GM19324 (cell line): Measurements from ENCODE around the gene SCAMP3.
"Not testable (repeated sequence)": the region's sequence is repeated elsewhere in the genome, so short reads cannot be mapped to it uniquely, and the experiment has no call there.

Experiments used
- ATAC-seq: cut with Tn5 transposase; IDR thresholded peaks from one replicate; pipeline ENCODE4 v1.9.1; 2021; ENCODE audit warnings: mild to moderate bottlenecking, moderate library complexity; ENCODE audit not compliant: unreplicated experiment, low FRiP score

The SCAMP3 gene

DNA sequence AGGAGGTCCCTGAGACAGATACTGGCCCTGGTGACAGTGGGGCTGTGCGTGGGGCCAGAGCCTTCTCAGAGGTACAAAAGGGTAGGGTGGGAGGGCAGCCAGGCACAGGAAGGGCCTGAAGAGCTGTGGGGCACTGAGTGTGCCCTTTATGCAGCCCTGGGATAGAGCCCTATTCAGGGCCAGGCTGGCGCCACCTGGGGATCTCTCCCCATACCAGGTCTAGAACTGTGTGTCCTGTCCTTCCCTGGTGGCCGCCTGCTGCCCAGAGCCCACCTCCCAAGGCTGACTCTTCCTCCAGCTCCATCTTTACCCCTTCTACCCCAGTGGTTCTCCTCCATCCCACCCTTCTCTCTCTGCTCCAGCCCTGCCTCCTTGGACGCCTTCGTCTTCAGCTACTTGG is 28.7 kb downstream of the SCAMP3 start:
- not testable (repeated sequence) for ATAC-seq

DNA sequence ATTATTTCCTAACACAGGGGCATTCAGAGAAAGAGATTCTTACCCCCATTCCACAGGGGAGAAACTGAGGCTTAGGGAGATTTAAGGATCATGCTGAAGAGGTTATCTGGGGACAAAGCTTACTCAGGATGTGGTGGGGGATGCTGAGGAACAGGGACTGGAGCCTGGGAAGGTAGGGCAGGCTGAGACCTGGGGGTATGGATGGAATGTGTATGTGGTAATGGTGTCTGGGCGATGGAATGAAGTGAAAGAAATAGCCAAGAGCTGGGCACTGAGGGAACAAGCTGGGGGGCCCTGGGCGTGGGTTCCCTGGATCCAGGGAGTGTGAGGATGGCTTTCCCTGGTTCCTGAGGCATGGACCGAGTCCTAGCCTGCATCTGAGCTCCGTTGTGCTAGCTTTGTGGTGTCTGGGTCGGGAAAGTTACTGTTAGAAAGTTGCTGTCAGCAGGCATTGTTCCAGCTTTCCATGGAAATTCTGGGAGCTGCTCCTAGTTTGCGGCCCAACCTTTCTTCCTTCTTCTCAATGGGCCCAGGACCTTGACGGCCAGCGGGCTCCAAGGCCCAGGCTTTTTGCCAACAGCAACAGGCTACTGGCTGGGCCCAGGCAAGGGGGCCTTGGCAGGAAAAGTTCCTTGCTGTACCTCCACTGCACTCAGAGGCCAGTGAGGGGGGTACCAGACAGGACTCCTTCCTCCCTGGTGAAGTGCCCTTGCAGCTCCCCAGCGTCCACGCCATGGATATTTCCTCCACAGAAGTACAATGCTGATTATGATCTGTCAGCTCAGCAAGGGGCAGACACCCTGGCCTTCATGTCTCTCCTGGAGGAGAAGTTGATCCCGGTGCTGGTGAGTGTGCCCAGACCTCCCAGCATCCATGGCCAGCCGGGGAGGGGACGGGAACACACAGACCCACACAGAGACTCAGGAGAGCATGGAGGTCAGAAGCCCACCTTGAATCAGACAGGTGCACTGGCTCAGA is 29.9 kb downstream of the SCAMP3 start:
- not testable (repeated sequence) for ATAC-seq

DNA sequence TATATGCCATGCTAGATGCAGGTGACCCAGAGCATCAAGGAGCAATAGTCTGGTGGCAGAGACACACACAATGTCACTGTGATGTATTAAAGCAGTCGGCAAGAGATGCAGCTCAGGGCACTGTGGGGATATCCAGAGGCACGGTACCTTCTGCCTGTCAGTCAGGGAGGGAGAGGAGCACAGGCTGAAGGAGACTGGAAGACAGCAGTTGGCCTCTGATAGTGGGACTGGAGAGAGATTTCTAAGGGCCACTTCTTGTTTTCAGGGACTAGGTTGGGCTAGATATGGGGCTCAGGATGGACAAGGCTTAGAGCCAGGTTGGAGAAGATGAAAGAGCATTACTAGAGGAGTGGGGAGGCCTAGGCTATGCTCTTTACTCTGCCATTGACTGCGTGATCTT is 30.9 kb downstream of the SCAMP3 start:
- ATAC-seq = not testable (repeated sequence)

DNA sequence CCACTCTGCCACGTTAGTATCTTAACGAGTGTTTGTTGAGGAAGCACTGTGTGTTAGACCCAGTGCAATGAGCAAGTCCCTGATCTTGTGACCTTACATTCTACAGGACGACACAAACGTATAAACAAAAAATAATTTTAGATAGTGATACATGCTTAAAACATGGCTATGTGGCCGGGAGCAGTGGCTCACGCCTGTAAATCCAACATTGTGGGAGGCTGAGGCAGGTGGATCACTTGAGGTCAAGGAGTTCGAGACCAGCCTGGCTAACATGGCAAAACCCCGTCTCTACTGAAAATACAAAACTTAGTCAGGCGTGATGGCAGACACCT is 34.1 kb downstream of the SCAMP3 start:
- ATAC-seq = no peak

DNA sequence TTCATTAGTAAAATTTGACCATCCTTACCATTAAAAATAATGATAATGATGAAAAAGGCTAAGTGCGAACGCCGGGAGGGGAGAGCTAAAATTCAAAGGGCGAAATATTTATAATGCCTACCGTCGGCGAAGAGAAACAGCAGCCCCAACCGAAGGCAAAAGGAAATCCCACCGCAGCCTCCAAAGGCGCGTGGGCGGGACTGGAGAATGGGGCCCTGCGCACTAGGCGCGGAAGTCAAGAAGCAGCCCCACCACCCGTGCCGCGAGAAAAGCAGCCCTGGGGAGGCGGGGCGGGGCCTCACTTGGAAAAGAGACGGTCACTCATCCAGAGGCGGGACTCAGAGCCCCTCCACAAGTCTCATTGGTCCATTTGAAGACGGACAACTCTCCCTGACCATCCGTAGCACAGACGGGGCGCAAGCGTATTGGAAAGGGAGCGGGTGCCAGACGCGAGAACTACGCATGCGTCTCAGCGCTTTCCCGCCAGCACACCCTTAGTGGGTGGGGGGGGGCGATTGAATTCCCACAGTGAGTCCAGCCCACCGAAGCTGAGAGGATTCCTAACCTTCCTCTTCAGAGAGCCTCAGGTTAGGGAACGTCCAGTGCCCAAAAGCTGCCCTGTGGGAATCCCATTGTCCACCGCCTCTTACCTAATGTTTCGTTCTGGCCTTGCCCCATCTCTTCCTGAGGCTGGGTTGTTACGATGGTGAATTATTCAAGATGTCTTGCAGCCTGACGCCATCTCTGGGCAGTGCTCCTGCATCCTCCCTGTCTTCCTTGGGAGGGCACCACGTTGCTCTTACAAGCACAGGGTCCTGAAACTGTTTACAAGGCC is 34.7 kb downstream of the SCAMP3 start:
- ATAC-seq = peak; percentile 94

DNA sequence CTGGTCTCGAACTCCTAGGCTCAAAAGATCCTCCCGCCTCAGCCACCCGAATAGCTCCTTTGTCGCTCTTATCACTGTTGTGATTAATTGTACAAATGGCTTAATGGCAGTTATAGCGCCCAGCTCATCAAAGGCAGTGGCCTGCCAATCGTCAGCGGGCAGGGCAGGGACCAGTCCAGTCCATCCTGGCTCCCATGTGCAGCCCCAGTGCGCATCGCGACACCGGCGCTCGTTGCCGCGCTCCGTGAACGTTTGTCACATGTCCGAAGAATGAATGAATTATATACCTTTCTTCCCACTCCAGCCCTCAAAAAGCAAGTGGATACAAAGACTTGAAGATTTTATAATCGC is 35.3 kb downstream of the SCAMP3 start:
- ATAC-seq = no peak

DNA sequence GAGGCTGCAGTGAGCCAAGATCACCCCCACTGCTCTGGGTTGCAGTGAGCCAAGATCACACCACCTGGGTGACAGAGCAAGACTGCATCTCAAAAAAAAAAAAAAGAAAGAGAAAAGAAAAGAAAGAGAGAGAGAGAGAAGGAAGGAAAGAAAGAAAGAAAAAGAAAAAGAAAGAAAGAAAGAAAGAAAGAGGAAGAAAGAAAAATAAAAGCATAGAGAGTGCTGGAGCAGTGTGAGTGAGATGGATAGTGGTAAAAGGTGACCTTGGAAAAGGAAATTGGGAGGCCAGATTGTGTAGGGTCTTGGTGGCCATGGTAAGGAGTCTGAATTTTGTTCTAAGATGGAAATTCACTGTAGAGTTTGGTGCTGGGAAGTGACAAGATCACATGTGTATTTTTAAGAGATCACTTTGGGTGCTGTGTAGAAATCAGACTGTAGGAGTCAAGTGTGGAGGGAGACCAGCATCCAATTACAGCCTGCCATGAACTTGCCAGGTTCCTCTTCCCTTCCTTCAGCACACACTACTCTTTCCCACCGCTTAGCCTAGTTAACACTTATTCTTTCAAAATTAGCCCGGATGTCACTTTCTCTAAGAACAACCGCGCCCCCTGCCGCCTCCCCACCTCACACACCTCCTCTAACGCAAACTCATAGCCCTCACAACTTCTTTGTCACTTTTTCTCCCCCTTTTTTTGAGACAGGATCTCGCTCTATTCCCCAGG is 35.8 kb downstream of the SCAMP3 start:
- no peak for ATAC-seq

DNA sequence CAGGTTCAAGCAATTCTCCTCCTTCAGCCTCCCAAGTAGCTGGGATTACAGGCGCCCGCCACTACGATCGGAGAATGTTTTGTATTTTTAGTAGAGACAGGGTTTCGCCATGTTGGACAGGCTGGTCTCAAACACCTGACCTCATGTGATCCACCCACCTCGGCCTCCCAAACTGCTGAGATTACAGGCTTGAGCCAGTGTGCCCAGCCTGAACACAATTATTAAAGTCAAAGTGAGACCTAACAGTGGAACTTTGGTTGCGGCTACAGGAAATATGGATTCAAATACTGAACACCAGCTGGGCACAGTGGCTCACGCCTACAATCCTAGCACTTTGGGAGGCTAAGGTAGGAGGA is 36.8 kb downstream of the SCAMP3 start:
- ATAC-seq = not testable (repeated sequence)

DNA sequence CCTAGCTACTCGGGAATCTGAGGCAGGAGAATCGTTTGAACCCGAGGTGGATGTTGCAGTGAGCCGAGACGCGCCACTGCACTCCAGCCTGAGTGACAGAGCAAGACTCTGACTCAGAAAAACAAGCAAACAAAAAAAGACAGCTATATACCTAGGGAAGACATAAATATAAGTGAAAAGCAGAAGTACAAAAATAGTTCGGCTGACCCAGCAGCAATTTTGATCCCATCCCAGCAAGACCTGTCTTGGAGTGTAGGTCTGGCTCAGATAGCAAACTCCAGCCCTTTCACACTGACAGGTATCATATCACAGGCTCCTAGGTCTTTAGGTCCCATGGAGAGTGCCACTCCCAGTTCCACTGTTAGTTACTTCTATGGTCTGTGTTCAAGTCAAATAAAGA is 39.1 kb downstream of the SCAMP3 start:
- ATAC-seq = no peak

DNA sequence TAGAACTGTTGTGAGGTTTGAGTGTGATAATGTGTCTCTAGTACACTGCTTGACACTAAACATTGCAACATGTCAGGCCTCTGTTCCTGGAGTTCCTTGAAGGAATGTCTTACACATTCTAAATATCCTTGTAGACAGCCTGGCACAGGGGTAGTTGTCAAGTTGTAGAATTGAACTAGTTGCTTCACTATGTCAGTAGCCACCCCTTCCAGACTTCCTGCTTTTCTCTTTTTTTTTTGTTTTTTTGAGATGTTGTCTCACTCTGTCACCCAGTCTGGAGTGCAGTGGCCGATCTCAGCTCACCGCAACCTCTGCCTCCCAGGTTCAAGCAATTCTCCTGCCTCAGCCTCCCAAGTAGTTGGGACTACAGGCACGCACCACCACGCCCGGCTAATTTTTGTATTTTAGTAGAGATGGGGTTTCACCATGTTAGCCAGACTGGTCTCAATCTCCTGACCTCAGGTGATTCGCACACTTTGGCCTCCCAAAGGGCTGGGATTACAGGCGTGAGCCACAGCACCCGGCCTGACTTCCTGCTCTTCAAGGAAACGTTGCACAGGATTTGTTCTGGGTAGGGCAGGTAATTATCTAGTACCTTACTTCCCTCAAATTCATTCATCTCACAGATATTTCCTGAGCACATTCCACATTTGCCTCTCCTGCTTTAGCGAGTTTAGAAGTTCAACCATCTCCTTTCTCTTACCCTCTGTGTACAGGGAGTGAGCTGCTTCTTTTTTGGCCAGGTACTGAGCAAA is 41.8 kb downstream of the SCAMP3 start:
- ATAC-seq = not testable (repeated sequence)

DNA sequence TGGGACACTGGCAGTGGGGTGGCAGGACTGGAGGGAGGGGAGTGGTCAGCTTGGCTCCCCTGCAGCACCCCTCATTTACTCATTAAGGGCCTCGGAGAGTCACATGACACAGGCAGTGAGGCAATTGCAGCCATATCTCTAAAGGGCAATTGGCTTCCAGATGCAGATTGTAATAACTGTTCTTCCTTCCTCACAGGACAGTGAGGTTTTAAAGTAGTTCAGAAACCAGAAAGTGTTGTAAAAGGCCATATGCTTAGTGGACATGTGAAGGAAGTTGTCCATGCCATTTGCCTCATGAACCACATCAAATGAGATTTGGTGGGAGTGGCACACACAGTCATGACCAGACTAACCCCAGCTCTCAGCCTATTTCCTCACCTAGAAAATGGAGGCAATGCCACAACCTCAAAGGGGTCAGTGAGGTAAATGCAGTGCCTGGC is 42.5 kb downstream of the SCAMP3 start:
- no peak for ATAC-seq

DNA sequence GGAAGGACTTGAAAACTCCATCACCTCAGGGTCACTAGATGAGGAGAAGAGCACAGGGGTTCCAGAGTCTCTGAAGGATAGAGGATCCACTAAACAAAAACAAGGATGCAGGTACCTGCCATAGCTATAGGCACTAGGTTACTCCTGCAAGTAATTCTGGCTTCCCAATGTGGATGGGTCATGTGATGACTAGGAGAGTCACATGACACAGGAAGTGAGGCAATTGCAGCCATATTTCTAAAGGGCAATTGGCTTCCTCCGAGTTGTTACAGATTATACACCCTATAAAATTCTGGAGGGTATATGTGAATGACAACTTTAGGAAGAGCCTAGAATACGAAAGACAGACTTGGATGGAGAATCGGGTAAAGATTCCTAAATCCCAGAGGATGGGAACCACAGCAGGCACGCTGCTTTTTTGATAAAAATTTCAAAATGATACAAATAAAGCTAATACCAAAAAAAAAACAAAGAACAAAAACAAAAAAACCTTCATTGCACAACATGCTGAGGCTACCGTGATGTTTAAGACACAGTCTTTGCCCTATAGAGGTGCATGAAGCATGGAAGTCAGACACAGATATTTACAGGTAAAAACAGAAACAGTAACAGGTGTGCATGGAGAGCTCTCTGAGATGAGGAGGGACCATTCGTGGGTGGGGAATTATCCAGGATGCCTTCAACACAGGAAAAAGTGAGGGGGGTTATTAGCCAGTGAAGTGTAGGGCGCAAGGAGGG is 43.1 kb downstream of the SCAMP3 start:
- no peak for ATAC-seq

DNA sequence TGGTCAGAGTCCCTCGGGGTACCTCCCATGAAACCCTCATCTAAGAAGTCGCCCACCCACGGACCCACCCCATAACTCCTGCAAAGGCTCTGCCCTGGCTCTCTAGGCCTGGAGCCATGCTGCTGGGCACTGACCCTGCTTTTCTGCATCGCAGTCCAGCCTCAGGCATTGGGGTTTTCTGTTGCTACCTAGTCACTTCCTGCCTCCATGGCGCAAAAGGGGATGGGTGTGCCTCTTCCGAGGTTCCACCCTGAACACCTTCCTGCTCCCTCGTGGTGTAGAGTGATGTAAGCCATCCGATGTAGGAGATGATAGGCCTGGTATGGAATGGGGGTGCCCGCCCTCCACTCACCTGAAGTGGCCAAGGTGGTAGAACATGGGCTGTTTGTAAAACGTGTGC is 47.5 kb downstream of the SCAMP3 start:
- ATAC-seq = not testable (repeated sequence)

DNA sequence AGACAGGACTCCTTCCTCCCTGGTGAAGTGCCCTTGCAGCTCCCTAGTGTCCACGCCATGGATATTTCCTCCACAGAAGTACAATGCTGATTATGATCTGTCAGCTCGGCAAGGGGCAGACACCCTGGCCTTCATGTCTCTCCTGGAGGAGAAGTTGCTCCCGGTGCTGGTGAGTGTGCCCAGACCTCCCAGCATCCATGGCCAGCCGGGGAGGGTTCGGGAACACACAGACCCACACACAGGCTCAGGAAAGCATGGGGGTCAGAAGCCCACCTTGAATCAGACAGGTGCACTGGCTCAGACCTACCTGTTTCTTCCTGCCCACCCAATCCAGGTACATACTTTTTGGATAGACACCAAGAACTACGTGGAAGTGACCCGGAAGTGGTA is 50.1 kb downstream of the SCAMP3 start:
- not testable (repeated sequence) for ATAC-seq

DNA sequence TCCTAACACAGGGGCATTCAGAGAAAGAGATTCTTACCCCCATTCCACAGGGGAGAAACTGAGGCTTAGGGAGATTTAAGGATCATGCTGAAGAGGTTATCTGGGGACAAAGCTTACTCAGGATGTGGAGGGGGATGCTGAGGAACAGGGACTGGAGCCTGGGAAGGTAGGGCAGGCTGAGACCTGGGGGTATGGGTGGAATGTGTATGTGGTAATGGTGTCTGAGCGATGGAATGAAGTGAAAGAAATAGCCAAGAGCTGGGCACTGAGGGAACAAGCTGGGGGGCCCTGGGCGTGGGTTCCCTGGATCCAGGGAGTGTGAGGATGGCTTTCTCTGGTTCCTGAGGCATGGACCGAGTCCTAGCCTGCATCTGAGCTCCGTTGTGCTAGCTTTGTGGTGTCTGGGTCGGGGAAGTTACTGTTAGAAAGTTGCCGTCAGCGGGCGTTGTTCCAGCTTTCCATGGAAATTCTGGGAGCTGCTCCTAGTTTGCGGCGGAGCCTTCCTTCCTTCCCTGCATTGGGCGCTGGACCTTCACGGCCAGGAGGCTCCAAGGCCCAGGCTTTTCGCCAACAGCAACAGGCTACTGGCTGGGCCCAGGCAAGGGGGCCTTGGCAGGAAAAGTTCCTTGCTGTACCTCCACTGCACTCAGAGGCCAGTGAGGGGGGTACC is 50.6 kb downstream of the SCAMP3 start:
- not testable (repeated sequence) for ATAC-seq

DNA sequence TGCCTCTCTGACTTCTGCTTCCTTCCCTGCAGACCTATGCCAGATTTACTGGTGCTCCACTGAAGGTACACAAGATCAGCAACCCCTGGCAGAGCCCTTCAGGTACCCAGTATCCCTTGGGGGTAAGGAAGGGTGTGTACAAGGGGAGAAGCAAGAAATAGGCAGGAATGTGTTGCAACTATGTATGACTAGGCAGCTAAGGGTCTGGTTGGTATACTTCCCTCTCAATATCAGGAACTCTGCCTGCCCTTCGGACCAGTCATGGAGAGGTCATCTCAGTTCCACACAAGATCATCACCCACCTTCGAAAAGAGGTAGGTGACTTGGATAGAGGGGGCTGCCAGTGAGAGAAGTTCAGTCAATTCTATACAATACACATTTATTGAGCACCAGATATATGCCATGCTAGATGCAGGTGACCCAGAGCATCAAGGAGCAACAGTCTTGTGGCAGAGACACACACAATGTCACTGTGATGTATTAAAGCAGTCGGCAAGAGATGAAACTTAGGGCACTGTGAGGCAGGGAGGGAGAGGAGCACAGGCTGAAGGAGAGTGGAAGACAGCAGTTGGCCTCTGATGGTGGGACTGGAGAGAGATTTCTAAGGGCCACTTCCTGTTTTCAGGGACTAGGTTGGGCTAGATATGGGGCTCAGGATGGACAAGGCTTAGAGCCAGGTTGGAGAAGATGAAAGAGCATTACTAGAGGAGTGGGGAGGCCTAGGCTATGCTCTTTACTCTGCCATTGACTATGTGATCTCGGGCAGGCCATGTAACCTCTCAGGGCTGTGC is 51.7 kb downstream of the SCAMP3 start:
- no peak for ATAC-seq

DNA sequence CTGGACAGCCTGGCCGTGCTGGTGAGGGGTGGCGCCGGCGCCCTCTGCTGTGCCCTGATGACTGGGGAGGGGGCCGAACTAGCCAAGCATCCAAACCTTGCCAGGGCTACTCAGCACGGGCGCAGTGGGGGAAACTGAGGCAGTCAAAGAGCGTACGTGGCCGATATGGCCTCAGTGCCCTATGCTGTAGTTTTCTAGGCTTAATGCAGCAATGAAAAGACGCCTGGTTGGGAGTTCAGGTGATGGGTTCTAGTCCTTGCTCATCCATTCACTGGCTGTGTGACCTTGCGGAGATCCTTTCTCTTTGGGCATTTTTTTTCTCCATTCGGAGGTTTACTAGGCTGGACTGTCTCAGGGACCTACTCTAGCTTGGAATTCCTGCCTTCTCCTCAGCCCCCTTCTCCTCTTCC is 52.8 kb downstream of the SCAMP3 start:
- ATAC-seq = no peak
